Neuronal stem cell (in vitro differentiated cells): ENCODE data around the gene MCUB.
A peak's percentile ranks its signal among the peaks of the same experiment; 100 is the strongest.

Experiments used
- DNase-seq: peaks from one replicate; pipeline ENCODE4 v3.0.0-alpha.2; 2013; ENCODE audit warnings: low spot score
- H2AFZ ChIP-seq: one replicate; pipeline ENCODE4 v1.6.1; 2013; ENCODE audit warnings: mild to moderate bottlenecking, low read length, inconsistent platforms
- H2AK5ac ChIP-seq: 2 replicates; pipeline ENCODE4 v1.6.1; 2013; ENCODE audit warnings: low read depth, mild to moderate bottlenecking, inconsistent platforms, low read length, moderate library complexity, mixed read lengths
- H2BK120ac ChIP-seq: 2 replicates; pipeline ENCODE4 v1.6.1; 2013; ENCODE audit warnings: low read depth, mild to moderate bottlenecking, inconsistent platforms, low read length, moderate library complexity, mixed read lengths
- H2BK12ac ChIP-seq: one replicate; pipeline ENCODE4 v1.6.1; 2013; ENCODE audit warnings: low read length, inconsistent platforms
- H2BK15ac ChIP-seq: 2 replicates; pipeline ENCODE4 v1.6.1; 2013; ENCODE audit warnings: mild to moderate bottlenecking, low read length, inconsistent platforms, mixed read lengths
- H2BK5ac ChIP-seq: one replicate; pipeline ENCODE4 v1.6.1; 2013; ENCODE audit warnings: inconsistent platforms, mild to moderate bottlenecking, low read length, moderate library complexity
- H3K14ac ChIP-seq: one replicate; pipeline ENCODE4 v1.6.1; 2013; ENCODE audit warnings: low read length, inconsistent platforms
- H3K18ac ChIP-seq: 2 replicates; pipeline ENCODE4 v1.6.1; 2013; ENCODE audit warnings: low read length, inconsistent platforms
- H3K23ac ChIP-seq: 2 replicates; pipeline ENCODE4 v1.6.1; 2013; ENCODE audit warnings: low read depth, mild to moderate bottlenecking, mixed read lengths, low read length, inconsistent platforms; ENCODE audit not compliant: poor library complexity
- H3K27ac ChIP-seq: replicated peaks from 3 replicates; pipeline ENCODE4 v1.5.1; 2013; ENCODE audit warnings: low read length, inconsistent platforms
- H3K27me3 ChIP-seq, 3 experiments: 2 replicates each; pipeline ENCODE4 v1.6.1; 2013; ENCODE audit warnings: low read length in 3 of 3, mild to moderate bottlenecking in 2 of 3, inconsistent platforms in 1 of 3, low read depth in 1 of 3, mixed read lengths in 1 of 3, moderate library complexity in 1 of 3; ENCODE audit not compliant: control insufficient read depth in 3 of 3, insufficient read depth in 3 of 3
- H3K36me3 ChIP-seq, 2 donors: replicated peaks in 1 of 2; 2 replicates each; pipeline ENCODE4 v1.6.1; 2013; ENCODE audit warnings: low read length in 2 of 2; ENCODE audit not compliant: control insufficient read depth in 2 of 2, insufficient read depth in 2 of 2
- H3K4ac ChIP-seq: 2 replicates; pipeline ENCODE4 v1.6.1; 2013; ENCODE audit warnings: inconsistent platforms, mild to moderate bottlenecking, low read length, moderate library complexity
- H3K4me1 ChIP-seq, 2 donors: 1 replicate in 1 of 2; 2 replicates in 1 of 2; pipeline ENCODE4 v1.6.1; 2013; ENCODE audit warnings: low read length in 2 of 2, low read depth in 1 of 2; ENCODE audit not compliant: control insufficient read depth in 2 of 2, insufficient read depth in 1 of 2
- H3K4me2 ChIP-seq: one replicate; pipeline ENCODE4 v1.6.1; 2013; ENCODE audit warnings: mild to moderate bottlenecking, low read length, inconsistent platforms; ENCODE audit not compliant: insufficient read depth, poor library complexity, severe bottlenecking
- H3K4me3 ChIP-seq, 2 donors: 2 replicates each; pipeline ENCODE4 v1.5.1; 2013; ENCODE audit warnings: low read length in 2 of 2, mild to moderate bottlenecking in 2 of 2, inconsistent platforms in 1 of 2, moderate library complexity in 1 of 2
- H3K79me1 ChIP-seq: one replicate; pipeline ENCODE4 v1.6.1; 2013; ENCODE audit warnings: low read depth, mild to moderate bottlenecking, inconsistent platforms, low read length, moderate library complexity
- H3K9ac ChIP-seq: one replicate; pipeline ENCODE4 v1.6.1; 2013; ENCODE audit warnings: mild to moderate bottlenecking, low read depth, low read length, inconsistent platforms; ENCODE audit not compliant: poor library complexity
- H3K9me3 ChIP-seq, 2 donors: replicated peaks in 1 of 2; 2 replicates each; pipeline versions ENCODE3 to v1.6.1; 2013; ENCODE audit warnings: low read length in 2 of 2, mild to moderate bottlenecking in 2 of 2, inconsistent platforms in 1 of 2, low read depth in 1 of 2, mixed read lengths in 1 of 2, moderate library complexity in 1 of 2; ENCODE audit not compliant: control insufficient read depth in 2 of 2, insufficient read depth in 1 of 2
- H4K8ac ChIP-seq: one replicate; pipeline ENCODE4 v1.6.1; 2013; ENCODE audit warnings: low read depth, mild to moderate bottlenecking, inconsistent platforms, low read length, moderate library complexity
- H4K91ac ChIP-seq: one replicate; pipeline ENCODE4 v1.6.1; 2013; ENCODE audit warnings: low read length, low read depth, mild to moderate bottlenecking, inconsistent platforms; ENCODE audit not compliant: poor library complexity
- WGBS, 2 donors: extraction: QIAGEN DNeasy Blood & Tissue Kit; methylation state at CpG; one replicate each; pipeline ENCODE4 v1.1.7; 2013; ENCODE audit warnings: missing lambda C conversion rate in 2 of 2, mixed read lengths in 1 of 2; ENCODE audit not compliant: insufficient read length in 2 of 2, insufficient replicate concordance in 1 of 2; ENCODE audit errors: extremely low coverage in 2 of 2; 5-methylcytosine and 5-hydroxymethylcytosine counted together

MCUB gene

GRCh38 chr4:109552237-109552636 lies 7.8 kb upstream of the MCUB start:
- no peak overlapping the region for H2BK5ac ChIP-seq
- no peaks in the 10 kb centered on the region for H3K79me1 ChIP-seq
- no peak overlapping the region for H3K4me2 ChIP-seq
- H3K14ac ChIP-seq, result no peak overlapping the region
- no peak overlapping the region for H2BK15ac ChIP-seq
- no CpG with 5 or more reads among the region's 6 CpGs for WGBS, 2 donors
- no peak overlapping the region for H3K23ac ChIP-seq
- no peak overlapping the region for H2AFZ ChIP-seq
- H3K4me1 ChIP-seq, result no peaks in the 10 kb centered on the region
- H3K36me3 ChIP-seq, result no peaks in the 10 kb centered on the region
- H3K27ac ChIP-seq, result no peak overlapping the region
- no peak overlapping the region for H4K8ac ChIP-seq
- H3K4ac ChIP-seq, result no peak overlapping the region
- no peak overlapping the region for H3K4me3 ChIP-seq
- H3K18ac ChIP-seq, result no peak overlapping the region
- peaks cover 0 to 2% (median 0%) of the 10 kb centered on the region in 3 experiments for H3K27me3 ChIP-seq
- no peak overlapping the region for H2AK5ac ChIP-seq
- no peak for DNase-seq
- no peak overlapping the region for H3K9ac ChIP-seq
- H4K91ac ChIP-seq, result no peak overlapping the region
- no peak overlapping the region for H2BK120ac ChIP-seq
- no peaks in the 10 kb centered on the region for H3K9me3 ChIP-seq
- H2BK12ac ChIP-seq, result no peak overlapping the region

- Histone ChIP-seq H3K9me3 (peaks cover under 1 to 2% of the 10 kb centered on the region in 2 donors), H2BK120ac (no peak overlapping the region), H3K23ac (no peak overlapping the region), H3K9ac (no peak overlapping the region), H2AK5ac (no peak overlapping the region), H3K4me1 (no peaks in the 10 kb centered on the region), H2BK12ac (no peak overlapping the region), H2AFZ (no peak overlapping the region), H3K27me3 (peaks cover 0 to 2% (median 0%) of the 10 kb centered on the region in 3 experiments), H4K8ac (no peak overlapping the region), H2BK15ac (no peak overlapping the region), H4K91ac (no peak overlapping the region), H3K36me3 (no peaks in the 10 kb centered on the region), H2BK5ac (no peak overlapping the region), H3K14ac (no peak overlapping the region), H3K79me1 (no peaks in the 10 kb centered on the region), H3K18ac (no peak overlapping the region), H3K27ac (no peak overlapping the region), H3K4ac (no peak overlapping the region), H3K4me2 (no peak overlapping the region), H3K4me3 (no peak overlapping the region)
- WGBS, 2 donors, result no CpG with 5 or more reads among the region's 2 CpGs
- DNase-seq, result no peak
Observed at GRCh38 chr4:109553130-109553529, 6.9 kb upstream of the MCUB start.

GRCh38 chr4:109554971-109555370 lies 5.1 kb upstream of the MCUB start:
- Histone ChIP-seq H3K23ac (no peak overlapping the region), H2BK15ac (no peak overlapping the region), H2BK12ac (no peak overlapping the region), H4K8ac (no peak overlapping the region), H3K27me3 (peaks cover 0 to 2% (median 0%) of the 10 kb centered on the region in 3 experiments), H3K4ac (no peak overlapping the region), H3K79me1 (no peaks in the 10 kb centered on the region), H3K4me3 (no peak overlapping the region), H2BK120ac (no peak overlapping the region), H3K4me2 (no peak overlapping the region), H2AK5ac (no peak overlapping the region), H2BK5ac (no peak overlapping the region), H2AFZ (no peak overlapping the region), H3K18ac (no peak overlapping the region), H3K14ac (no peak overlapping the region), H3K4me1 (no peaks in the 10 kb centered on the region), H3K9me3 (peaks cover 2% of the 10 kb centered on the region in 2 donors), H4K91ac (no peak overlapping the region), H3K27ac (no peak overlapping the region), H3K9ac (no peak overlapping the region), H3K36me3 (no peaks in the 10 kb centered on the region)
- WGBS, 2 donors, result no CpG with 5 or more reads among the region's 3 CpGs
- no peak for DNase-seq

- Histone ChIP-seq H2BK120ac (no peak overlapping the region), H2BK15ac (no peak overlapping the region), H3K23ac (no peak overlapping the region), H2AK5ac (no peak overlapping the region), H3K36me3 (no peaks in the 10 kb centered on the region), H4K91ac (no peak overlapping the region), H3K4ac (peak overlapping the region; percentile 53), H3K27me3 (peaks cover 0 to 2% (median 0%) of the 10 kb centered on the region in 3 experiments), H3K9me3 (peaks cover 2% of the 10 kb centered on the region in 2 donors), H3K27ac (no peak overlapping the region), H3K4me1 (peaks cover 0 to 9% of the 10 kb centered on the region in 2 donors), H3K18ac (peak overlapping the region; percentile 48), H3K9ac (no peak overlapping the region), H3K4me3 (no peak overlapping the region), H2AFZ (no peak overlapping the region), H2BK12ac (peak overlapping the region; percentile 90), H3K79me1 (no peaks in the 10 kb centered on the region), H2BK5ac (peak overlapping the region; percentile 53), H3K4me2 (no peak overlapping the region), H4K8ac (no peak overlapping the region), H3K14ac (no peak overlapping the region)
- DNase-seq, result no peak
- no CpG with 5 or more reads among the region's 28 CpGs for WGBS, 2 donors
Observed at GRCh38 chr4:109557433-109557832, 2.6 kb upstream of the MCUB start.
